Ovary (tissue), 3 donors: Measurements from ENCODE around the gene TRIM46.

Experiments used
- CTCF ChIP-seq, 3 donors: fragments of 450-650 bp in 2 of 3; fragments of 200-600 bp in 1 of 3; IDR thresholded peaks; one replicate each; pipeline versions ENCODE4 v1.5.1 to v1.8.0; 2016 to 2022; ENCODE audit warnings: antibody characterized with exemption in 3 of 3, mild to moderate bottlenecking in 1 of 3
- EP300 ChIP-seq: sonication (generic); formaldehyde crosslinking; IDR thresholded peaks from one replicate; pipeline ENCODE4 v1.6.1; 2017; ENCODE audit warnings: antibody characterized with exemption
- POLR2A ChIP-seq: fragments of 450-650 bp; IDR thresholded peaks from one replicate; pipeline ENCODE4 v1.6.1; 2017; ENCODE audit warnings: antibody characterized with exemption, mild to moderate bottlenecking, moderate library complexity
- donor health status: DM: no; HTN: no; CAD: no.

- TF ChIP-seq POLR2A: no peak
- no peak for TF ChIP-seq CTCF (IDR thresholded peaks at IDR 0.05)
- no peak for TF ChIP-seq EP300
Measured at GRCh38 chr1:155178441-155179111, 4.9 kb downstream of the TRIM46 start.
